ENCODE measurements around the gene BANF2. TPM values are rescaled to one million over a fixed set of nuclear protein-coding genes. Genes with fewer than 3 reads are reported as not detected.

BANF2 gene
- total and polyA plus RNA-seq, 2 of the 8 experiments (the other 6 are each of a cell fraction or from before 2014, with no cell fraction given): not detected

- 85% methylated on average over 11 of the region's 11 CpGs; no CpG with 5 or more reads in 1 of the 2 experiments for WGBS, 2 experiments (ENCODE audit: extremely low coverage in 1 of 2, insufficient coverage in 1 of 2, insufficient read length in 1 of 2, insufficient replicate concordance in 2 of 2, low coverage in 1 of 2, low lambda C conversion rate in 2 of 2, missing lambda C conversion rate in 1 of 2)
- H3K18ac ChIP-seq (ENCODE audit: extremely low read depth, low read length): no peak overlapping the region
- H3K36me3 ChIP-seq (ENCODE audit: control insufficient read depth in 2 of 4, insufficient read depth in 4 of 4, low read length in 3 of 4): no peaks in the 10 kb centered on the region; a peak in 1 of 8 replicates
- DNase-seq (ENCODE audit: low read depth in 1 of 2, low spot score in 2 of 2) (no peak), FAIRE-seq (no peak)
- no peak overlapping the region for H3K14ac ChIP-seq (ENCODE audit: insufficient read length)
- H2AFZ ChIP-seq (ENCODE audit: low read length): no peak overlapping the region
- no peak overlapping the region for H3K4me2 ChIP-seq (ENCODE audit: insufficient read depth in 1 of 2, low read depth in 2 of 2, low read length in 2 of 2)
- no peak overlapping the region for H3K56ac ChIP-seq (replicated peaks; ENCODE audit: insufficient read length, low read depth, low read length)
- H3K4me1 ChIP-seq (replicated peaks in 1 of 4; ENCODE audit: control insufficient read depth in 3 of 4, insufficient read depth in 4 of 4, low read length in 3 of 4): peaks cover 6 to 13% (median 9%) of the 10 kb centered on the region in 4 experiments; a peak in 6 of 7 replicates
- H3K27me3 ChIP-seq (replicated peaks in 1 of 4; ENCODE audit: control insufficient read depth in 3 of 4, extremely low read depth in 1 of 4, insufficient read depth in 3 of 4, low read length in 3 of 4): no peaks in the 10 kb centered on the region
- H2BK120ac ChIP-seq (replicated peaks; ENCODE audit: low read depth, low read length): no peak overlapping the region
- peaks cover 37% of the 10 kb centered on the region for H3K79me1 ChIP-seq (ENCODE audit: low read depth, low read length)
- no peak overlapping the region for H3K4me3 ChIP-seq (ENCODE audit: extremely low read depth in 1 of 4, insufficient read depth in 2 of 4, low read depth in 3 of 4, low read length in 4 of 4)
- H4K20me1 ChIP-seq (replicated peaks in 1 of 2; ENCODE audit: control insufficient read depth in 1 of 2, insufficient read depth in 2 of 2, low read length in 2 of 2): peaks cover 11 to 30% of the 10 kb centered on the region in 2 experiments
- H3K79me2 ChIP-seq (ENCODE audit: control insufficient read depth in 1 of 2, insufficient read depth in 2 of 2, low read length in 2 of 2): peaks cover 0 to 82% of the 10 kb centered on the region in 2 experiments; a peak in 3 of 4 replicates
- H4K8ac ChIP-seq (ENCODE audit: extremely low read depth, insufficient read depth, low read length): no peak overlapping the region
- H4K5ac ChIP-seq (ENCODE audit: insufficient read length, low read depth, low read length): no peak overlapping the region
- H3K23me2 ChIP-seq (ENCODE audit: low read depth, low read length): no peaks in the 10 kb centered on the region
- H3K9me3 ChIP-seq (ENCODE audit: insufficient read depth in 2 of 2, low read depth in 1 of 2, low read length in 1 of 2): no peaks in the 10 kb centered on the region
- H4K91ac ChIP-seq (replicated peaks; ENCODE audit: insufficient read length, low read length): no peak overlapping the region
- ChIA-PET CTCF (ENCODE audit: partially characterized antibody) (interaction anchor here (0.5 to 3.9 kb wide), 16 partner anchors 7 to 293 kb away, joined by 3 to 18 read pairs (median 4); partner anchors contain the start of gene DSTN), POLR2A (ENCODE audit: partially characterized antibody) (interaction anchor here (1.1 kb wide), 1 partner anchor 31 kb away, joined by 3 read pairs; the partner anchor contains the start of gene RRBP1)
- H2BK15ac ChIP-seq (ENCODE audit: low read length): no peak overlapping the region
- no peak overlapping the region for H3K4ac ChIP-seq (replicated peaks; ENCODE audit: insufficient read length, low read depth, low read length)
- no peak overlapping the region for H3K23ac ChIP-seq (ENCODE audit: insufficient read length)
- H2BK20ac ChIP-seq (ENCODE audit: low read length): no peak overlapping the region
- H2BK12ac ChIP-seq (ENCODE audit: low read depth, low read length): no peak overlapping the region
- H3K27ac ChIP-seq (ENCODE audit: low read depth, low read length): no peak overlapping the region
- 0 out of 2 replicates have a peak overlapping the region, but pooled peaks have one; percentile 24 for H2BK5ac ChIP-seq (ENCODE audit: low read depth, low read length)
- no peak overlapping the region for H3K9ac ChIP-seq (replicated peaks in 1 of 4; ENCODE audit: extremely low read depth in 1 of 4, low read depth in 3 of 4, low read length in 3 of 4)
- H2AK5ac ChIP-seq (ENCODE audit: low read depth, low read length): no peak overlapping the region
- TF ChIP-seq NANOG (IDR thresholded peaks at IDR 0.05; ENCODE audit: insufficient read depth, low read depth, low read length, poor library complexity, severe bottlenecking) (no peak), MAX (IDR thresholded peaks at IDR 0.05) (no peak), SIX5 (IDR thresholded peaks at IDR 0.05; ENCODE audit: low read depth, low read length) (no peak), JUN (IDR thresholded peaks at IDR 0.05; ENCODE audit: low read depth, low read length) (no peak), EZH2 (IDR thresholded peaks at IDR 0.05; ENCODE audit: low read depth, low read length, severe bottlenecking) (no peak), SIRT6 (IDR thresholded peaks at IDR 0.05; ENCODE audit: low read length) (no peak), RNF2 (IDR thresholded peaks at IDR 0.05; ENCODE audit: borderline replicate concordance, low read depth, low read length, missing control alignments, poor library complexity, severe bottlenecking) (no peak), BRCA1 (IDR thresholded peaks at IDR 0.05; ENCODE audit: low read depth, low read length) (no peak), EGR1 (IDR thresholded peaks at IDR 0.05; ENCODE audit: borderline replicate concordance, low read depth, low read length) (no peak), HDAC6 (IDR thresholded peaks at IDR 0.05; ENCODE audit: low read depth, low read length) (no peak), GTF2F1 (IDR thresholded peaks at IDR 0.05; ENCODE audit: borderline replicate concordance, low read depth, low read length) (no peak), CBX5 (IDR thresholded peaks at IDR 0.05; ENCODE audit: low read depth, low read length) (no peak)
Observed at GRCh38 chr20:17651129-17651759, 48.5 kb upstream of the BANF2 start.
